22Rv1 (cell line): ENCODE measurements around the gene MIB2.
"Not testable (repeated sequence)": the region's sequence is repeated elsewhere in the genome, so short reads cannot be mapped to it uniquely, and the experiment has no call there.

ENCODE experiments used
- H3K27ac ChIP-seq: fragments of 450-650 bp; 2 replicates; pipeline ENCODE4 v1.5.1; 2017
- ZFX ChIP-seq: fragments of 450-650 bp; IDR thresholded peaks from 2 replicates; pipeline ENCODE4 v1.6.1; 2017; ENCODE audit warnings: antibody characterized with exemption, borderline replicate concordance
- TF ChIP-seq, protein P1 (sequence below): fragments of 450-650 bp; IDR thresholded peaks from 2 replicates; pipeline ENCODE4 v1.5.1; 2017; ENCODE audit warnings: mild to moderate bottlenecking

Gene MIB2

DNA sequence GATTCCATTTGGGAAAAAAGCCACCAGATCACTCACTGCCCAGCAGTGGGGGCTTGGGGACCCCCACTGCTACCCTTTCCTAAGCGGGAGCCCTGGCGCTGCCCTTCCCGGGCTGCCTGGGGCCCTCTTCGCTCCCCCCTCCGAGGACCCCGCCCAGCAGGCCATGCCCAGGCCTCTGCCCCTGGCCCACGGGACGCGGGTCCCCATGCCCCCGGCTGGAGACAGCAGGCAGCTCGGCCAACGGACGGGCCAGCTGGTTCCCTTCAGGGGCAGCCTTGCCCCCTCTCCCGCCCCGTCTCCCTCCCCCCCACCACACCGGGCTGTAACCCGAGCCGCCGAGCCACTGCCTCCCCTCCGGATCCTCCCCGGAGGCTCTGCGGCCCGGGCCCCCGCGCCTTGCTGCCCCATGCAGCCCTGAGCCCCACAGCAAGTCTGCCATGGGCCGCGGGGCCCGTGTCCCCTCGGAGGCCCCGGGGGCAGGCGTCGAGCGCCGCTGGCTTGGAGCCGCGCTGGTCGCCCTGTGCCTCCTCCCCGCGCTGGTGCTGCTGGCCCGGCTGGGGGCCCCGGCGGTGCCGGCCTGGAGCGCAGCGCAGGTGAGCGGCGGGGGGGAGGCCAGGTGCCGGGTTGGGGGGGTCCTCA is 16.6 kb downstream of the MIB2 start, which contains the start of gene MMP23B:
TSS of gene MMP23B (plus strand) at position 392 of the 639 bp plus-strand sequence. CDS start at position 438, 46 bp downstream.
- no peak within 1 kb of the TSS for H3K27ac ChIP-seq
- TF ChIP-seq ZFX: no peak
- TF ChIP-seq, protein P1, sequence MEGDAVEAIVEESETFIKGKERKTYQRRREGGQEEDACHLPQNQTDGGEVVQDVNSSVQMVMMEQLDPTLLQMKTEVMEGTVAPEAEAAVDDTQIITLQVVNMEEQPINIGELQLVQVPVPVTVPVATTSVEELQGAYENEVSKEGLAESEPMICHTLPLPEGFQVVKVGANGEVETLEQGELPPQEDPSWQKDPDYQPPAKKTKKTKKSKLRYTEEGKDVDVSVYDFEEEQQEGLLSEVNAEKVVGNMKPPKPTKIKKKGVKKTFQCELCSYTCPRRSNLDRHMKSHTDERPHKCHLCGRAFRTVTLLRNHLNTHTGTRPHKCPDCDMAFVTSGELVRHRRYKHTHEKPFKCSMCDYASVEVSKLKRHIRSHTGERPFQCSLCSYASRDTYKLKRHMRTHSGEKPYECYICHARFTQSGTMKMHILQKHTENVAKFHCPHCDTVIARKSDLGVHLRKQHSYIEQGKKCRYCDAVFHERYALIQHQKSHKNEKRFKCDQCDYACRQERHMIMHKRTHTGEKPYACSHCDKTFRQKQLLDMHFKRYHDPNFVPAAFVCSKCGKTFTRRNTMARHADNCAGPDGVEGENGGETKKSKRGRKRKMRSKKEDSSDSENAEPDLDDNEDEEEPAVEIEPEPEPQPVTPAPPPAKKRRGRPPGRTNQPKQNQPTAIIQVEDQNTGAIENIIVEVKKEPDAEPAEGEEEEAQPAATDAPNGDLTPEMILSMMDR: no peak

DNA sequence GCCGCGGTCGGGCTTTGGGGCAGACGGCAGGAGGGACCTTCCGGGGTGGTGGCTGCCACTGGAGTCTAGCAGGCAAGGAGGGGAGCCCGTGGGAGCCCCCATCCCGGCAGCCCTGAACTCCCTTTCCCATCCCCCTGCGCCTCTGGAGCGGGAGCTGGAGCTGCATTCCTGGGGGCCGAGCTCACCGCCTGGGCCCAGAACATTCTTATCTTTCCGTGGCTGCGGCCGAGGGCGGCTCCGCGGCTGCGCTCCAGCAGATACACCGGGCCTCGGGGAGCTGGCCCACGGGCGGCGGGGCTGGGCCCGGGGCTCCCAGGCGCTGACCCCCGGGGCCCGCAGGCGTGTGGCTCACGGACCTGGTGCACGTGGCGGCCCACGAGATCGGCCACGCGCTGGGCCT is 18.1 kb downstream of the MIB2 start:
- not testable (repeated sequence) for H3K27ac ChIP-seq

DNA sequence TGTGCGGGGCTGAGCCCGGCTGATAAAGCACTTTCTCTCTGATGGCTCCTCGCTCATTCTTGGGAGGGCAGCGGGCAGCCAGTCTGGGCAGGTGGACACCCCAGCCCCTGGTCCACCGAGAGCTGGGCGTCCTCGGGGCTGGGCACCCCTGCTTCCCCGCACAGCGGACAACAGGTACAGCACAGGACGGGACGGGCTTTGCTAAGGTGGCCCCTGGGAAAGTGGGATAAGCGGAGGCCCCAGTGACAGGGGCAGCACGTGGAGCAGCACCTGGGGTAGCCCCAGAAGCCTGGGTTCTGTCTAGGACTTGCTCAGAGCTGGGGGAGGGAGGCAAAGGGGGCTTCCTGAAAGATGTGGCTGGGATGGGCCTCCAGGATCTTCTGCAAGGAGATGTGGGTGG is 19.3 kb downstream of the MIB2 start:
- H3K27ac ChIP-seq: not testable (repeated sequence)

DNA sequence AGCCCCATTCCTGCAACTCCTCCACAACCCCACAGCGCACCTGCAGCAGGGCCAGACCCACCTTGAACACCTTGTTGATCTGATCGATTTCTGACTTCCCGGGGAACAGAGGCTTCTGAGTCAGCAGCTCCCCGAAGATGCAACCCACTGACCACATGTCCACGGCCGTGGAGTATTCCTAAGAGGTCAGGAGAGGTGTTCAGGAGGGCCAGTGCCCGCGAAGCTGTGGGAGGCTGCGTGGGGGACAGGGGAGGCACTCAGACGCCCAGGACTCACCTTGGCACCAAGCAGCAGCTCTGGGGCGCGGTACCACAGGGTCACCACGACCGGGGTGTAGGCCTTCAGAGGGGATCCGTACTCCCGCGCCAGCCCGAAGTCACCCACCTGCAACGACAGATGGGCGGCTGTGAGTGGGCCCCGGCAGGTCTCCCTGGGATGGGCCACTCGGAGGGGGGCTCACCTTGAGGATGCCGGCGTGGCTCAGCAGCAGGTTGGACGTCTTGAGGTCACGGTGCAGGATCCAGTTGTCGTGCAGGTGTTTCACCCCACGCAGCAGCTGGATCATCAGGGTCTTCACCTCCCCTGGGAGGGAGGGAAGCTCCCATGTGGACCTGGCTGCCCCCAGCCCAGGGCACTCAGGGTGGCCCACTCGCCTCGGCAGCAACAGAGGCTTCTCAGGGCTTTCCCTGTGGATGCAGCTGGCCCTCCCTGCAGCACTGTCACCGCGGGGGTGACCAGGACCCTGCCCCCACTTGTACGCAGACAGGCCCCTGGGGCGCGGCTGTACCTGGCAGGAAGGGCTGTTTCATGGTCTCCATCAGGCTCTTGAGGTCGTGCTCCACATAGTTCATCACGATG is 21.6 kb downstream of the MIB2 start:
- not testable (repeated sequence) for H3K27ac ChIP-seq

DNA sequence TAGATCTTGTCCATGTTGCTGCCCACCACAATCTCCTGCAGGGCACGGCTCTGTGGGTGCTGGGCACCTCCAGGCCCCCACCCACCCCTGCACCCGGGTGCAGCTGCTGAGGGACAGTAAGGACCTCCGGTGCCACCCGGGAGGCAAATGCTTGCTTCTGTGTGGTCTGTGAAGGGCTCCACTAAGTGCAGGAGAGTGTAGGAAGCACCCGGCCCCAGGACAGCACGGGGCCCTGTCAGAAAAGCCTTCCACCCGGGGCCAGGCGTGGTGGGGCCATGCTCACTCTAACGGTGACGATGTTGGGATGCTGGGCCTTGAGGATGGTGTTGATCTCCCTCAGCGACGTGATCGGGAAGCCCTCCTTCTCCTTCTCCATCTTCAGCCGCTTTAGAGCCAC is 22.2 kb downstream of the MIB2 start:
- H3K27ac ChIP-seq: not testable (repeated sequence)

DNA sequence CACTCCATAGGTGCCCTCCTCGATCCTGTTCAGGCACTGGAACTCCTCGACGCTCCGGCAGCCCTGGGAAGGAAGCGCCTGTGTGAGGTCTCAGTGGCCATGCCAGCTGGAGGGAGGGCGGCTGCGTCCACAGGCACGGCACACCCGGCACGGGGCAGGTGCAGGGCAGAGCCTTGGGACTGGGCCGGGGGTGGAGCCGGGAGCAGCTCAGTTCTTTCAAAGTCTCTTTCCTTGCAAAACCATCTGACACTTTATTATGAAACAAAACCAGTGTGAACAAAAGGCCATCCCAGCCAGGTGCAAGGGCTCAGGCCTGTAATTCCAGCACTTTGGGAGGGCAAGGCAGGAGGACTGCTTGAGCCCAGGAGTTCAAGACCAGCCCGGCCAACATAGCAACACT is 23.2 kb downstream of the MIB2 start:
- not testable (repeated sequence) for H3K27ac ChIP-seq

DNA sequence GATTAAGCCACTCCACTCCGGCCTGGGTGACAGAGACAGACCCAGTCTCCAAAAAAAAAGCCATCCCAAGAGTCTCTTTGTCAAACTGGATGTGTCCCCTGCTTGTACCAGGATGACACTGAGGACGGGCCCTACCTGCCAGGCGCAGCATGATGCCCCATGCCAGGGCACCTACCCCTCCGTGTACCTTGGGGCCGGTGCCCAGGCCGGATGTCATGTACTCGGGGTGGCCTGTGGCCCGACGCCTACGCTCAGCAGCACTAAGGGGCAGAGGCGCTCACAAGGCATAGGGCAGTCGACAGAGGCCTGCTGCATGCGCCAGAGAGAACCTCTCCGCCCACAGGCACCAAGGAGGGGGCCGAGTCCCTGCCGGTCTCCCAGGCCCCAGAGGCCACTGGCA is 24.1 kb downstream of the MIB2 start:
- not testable (repeated sequence) for H3K27ac ChIP-seq

DNA sequence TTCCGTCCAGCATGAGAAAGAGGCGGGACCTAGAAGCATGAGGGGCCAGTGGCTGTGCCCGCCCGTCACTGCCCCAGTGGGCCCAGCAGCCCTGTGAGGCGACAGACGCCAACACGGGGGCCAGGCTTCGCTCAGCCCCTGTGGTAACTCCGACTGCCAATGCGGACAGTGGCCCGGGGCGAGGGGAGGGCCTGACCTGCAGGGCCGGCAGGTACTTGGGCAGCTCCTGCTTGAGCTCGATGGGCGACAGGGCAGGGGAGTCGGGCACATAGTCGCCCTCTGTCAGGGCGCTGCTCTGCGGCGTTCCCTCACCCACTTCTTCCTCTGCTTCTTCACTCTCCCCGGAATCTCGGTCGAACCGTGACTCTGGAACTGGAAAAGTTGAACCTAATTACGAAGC is 24.8 kb downstream of the MIB2 start:
- not testable (repeated sequence) for H3K27ac ChIP-seq

DNA sequence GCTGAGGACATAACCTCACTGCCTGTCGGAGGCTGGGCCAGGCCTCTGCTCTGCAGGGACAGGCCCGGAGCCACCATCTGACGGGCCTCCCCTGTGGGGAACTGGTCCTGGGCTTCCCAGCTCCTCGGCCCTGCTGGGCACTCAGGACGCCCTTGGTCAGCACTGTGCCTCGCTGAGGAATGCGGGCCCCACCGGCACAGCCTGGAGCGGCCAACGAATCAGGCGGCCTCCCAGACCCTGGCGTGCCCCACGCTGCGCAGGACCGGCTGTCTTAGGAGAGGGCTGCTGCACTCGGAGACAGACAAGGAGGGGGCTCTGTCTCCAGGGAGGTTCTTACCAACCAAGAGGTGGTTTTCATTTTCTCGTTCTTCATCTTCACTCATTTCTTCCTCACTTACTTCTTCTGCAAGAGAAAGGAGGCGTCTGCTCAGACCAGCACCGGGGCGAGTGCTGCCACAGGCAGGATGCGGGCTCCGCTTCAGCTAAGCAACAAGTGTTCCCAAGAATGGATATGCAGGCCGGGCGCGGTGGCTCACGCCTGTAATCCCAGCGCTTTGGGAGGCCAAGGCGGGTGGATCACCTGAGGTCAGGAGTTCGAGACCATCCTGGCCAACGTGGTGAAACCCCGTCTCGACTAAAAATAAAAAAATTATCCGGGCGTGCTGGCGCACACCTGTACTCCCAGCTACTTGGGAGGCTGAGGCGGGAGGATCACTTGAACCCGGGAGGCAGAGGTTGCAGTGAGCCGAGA is 25.6 kb downstream of the MIB2 start:
- H3K27ac ChIP-seq: not testable (repeated sequence)

DNA sequence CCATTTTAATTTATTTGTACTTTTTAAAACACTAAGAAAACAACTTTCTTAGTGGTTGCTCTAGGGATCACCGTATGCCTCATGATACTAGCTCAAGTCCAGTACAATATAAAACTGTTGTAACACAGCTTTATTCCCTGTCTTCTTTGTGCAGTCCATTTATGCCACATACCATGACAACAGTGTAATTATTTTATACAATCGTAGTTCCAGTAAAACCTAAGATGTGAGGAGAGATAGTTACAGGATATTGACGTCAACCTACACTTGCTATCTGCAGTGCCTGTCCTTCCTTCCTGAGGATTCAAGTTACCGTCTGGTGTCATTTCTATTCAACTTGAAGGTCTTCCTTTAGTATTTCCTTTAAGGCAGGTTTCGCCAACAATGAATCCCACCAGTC is 31.0 kb downstream of the MIB2 start:
- H3K27ac ChIP-seq: not testable (repeated sequence)

DNA sequence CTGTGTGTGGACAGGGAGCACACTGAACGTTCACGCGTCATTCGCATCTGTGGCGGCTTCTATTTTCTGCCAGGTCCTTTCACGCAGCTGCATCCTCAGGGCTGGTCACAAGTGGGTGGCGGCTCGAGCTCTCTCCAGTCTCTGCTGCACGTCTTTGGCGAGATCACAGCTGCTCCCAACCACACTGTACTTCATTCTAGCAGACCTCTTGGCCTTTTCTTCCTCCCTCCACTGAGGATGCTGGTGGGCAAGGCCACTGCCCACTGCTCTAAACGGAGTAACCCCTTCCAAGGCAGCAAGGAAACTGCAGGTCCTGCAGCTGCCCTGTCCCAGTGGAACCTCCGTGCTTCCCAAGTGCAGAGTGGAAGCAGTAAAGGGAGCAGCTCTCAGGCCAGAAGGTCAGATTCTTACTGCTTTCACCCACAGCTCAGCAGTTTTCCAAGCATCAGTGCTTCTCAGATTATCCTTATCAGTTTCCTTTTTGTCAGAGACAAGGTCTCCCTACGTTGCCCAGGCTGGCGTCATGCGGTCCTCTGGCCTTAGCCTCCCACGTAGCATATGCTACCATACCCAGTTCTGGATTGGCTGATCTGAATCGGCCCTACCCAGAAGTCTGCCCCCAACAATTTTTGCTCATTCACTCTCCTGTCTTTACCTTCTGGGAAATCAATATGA is 32.4 kb downstream of the MIB2 start:
- not testable (repeated sequence) for H3K27ac ChIP-seq

DNA sequence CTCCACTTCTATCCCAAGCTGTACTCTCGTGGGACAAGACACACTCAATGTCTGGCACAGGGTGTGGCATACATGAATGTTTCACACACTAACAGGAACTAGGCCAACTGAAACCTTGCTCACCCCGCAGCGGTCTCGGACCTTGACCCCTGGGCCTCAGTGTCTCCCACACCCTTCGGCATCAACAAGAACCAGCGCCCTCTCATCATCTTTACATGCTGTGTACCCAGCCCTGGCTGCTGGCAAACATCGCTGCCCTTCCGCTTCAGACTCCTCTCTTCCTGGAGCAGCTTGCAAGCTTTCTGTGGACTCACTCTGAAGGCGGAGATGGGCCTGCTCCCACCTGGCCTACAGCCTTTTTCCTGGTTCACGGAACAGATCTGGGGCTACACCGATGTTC is 33.0 kb downstream of the MIB2 start:
- H3K27ac ChIP-seq: not testable (repeated sequence)

DNA sequence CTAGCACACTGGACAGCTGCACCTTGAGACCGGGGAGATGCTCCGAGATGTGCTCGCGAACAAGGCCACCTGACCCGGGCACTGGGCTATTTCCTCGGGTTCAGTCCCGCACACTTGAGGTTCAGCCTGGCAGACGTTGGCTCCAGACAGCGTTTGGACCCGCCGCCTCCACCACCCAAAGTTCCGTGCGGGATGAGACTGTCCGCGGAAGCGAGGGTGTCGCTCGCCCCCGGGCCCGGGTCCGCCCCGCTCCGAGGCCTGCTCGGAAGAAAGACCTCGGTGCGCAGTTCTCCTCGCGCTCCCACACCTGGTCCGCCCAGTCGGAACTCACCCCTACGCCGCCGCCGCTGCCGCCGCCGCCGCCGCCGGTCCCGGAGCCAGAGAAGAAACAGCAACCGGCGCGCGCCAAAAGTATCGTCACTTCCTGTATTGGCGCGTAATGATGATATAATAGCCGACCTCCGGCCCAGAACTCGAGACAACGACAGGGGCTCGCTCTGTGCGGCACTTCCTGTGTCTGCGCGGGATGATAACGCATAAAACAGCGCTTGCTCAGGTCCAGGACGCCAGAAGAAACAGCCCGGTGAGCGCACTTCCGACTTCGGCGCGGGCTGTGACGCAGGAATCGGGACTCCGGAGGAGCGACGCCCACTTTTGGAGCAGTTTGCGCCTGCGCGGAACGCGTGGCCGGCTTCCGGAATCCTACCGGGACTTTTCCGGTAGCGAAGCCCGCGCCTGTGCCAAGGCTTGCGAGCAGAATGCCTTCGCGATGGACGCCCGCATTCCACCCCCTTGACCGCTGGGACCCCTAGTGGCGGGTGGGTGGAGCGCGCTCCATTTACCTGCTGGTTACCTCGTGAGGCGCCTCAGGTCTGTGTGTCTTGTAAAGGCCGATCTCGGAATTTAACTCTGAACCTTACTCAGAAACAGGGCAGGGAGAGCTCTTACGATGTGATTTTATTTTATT is 43.6 kb downstream of the MIB2 start, which contains the start of gene CDK11B:
TSS of gene CDK11B (minus strand) at position 422 of the 967 bp plus-strand sequence. CDS start 1,519 bp downstream, outside the sequence.
- TF ChIP-seq, protein P1: peak; percentile 53

DNA sequence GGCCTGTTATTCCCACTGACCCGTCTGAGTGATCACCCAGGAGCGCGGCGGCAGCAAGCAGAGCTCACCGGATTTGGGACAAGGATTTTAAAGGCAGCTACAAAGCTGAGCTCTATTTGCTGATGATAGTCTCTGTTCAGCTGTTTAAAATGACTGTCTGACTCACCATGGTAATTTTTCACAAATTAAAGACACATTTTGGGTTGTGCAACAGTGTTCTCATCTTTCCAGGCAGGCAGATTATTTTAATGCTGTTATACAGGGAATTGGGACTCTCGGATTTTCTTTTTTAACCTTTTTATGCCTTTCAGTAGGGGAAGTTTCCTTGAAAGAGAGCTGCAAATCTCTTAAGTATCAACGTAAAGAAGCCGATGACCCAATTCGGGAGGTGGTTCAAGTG is 47.1 kb downstream of the MIB2 start:
- H3K27ac ChIP-seq: 0 out of 2 replicates have a peak overlapping the region, but pooled peaks have one; percentile 13

More for the DNA sequence above, 43.6 kb downstream of the MIB2 start, which contains the start of gene CDK11B:
- peak within 1 kb of the TSS; percentile 98 for H3K27ac ChIP-seq

DNA sequence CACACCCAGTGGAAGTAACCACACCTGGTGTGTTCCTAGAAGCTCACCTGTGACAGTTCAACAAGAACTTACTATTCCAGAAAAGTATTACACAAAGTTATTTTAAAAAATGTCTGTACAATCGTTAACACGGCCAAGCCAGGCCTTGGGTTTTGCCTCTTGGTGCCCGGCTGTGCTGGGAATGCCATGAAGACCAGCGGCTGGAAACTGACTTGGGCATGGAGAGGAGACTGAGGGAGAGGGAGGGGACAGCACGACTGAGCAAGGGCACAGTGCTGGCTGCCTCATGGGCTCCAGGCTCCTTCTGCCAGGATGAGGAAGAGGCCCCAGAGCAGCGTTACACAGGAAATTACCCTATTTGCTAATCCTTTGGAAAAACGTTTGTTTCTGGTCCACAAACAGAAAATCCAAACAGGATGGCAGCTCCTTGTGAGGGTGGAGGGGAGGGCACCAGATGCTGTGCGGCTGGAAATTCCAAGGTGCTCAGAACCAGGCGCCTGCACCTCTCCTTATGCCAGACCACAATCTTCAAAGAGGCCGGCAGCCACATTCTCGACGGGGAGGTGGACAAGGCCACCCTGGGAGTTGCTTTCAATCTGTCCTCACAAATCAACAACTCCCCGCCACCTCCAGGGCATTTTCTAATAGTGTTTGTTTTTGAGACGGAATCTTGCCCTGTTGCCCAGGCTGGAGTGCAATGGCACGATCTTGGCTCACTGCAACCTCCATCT is 47.7 kb downstream of the MIB2 start:
- H3K27ac ChIP-seq: 0 out of 2 replicates have a peak overlapping the region, but pooled peaks have one; percentile 13

DNA sequence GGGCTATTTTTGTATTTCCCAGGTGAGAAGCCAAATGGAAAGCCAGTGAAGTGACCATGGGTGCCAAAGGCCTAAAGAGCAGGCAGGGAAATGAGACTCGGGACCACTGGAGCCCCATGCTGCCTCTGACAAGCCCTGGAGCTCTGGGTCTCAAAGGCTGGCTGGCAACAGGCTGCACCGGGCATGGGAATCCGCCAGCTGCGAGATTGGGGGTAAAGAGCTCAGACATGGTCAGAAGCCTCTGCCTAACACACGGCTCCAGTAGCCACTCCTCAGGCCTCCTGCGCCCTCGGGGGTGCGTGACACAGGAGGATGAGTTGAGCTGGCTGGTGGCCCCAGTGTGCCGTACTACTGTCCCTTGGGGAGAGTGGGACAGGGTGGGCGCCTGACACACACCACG is 49.0 kb downstream of the MIB2 start:
- H3K27ac ChIP-seq: not testable (repeated sequence)
